Activated CD8-positive, alpha-beta memory T cell treated with anti-CD3 and anti-CD28 coated beads, Interleukin-2, amount 50 U/mL, for 4 hours (primary cell): ENCODE results near the gene NXN.
"Not testable (repeated sequence)": the region's sequence is repeated elsewhere in the genome, so short reads cannot be mapped to it uniquely, and the experiment has no call there.

Source experiments
- DNase-seq: peaks from one replicate; pipeline ENCODE4 v3.0.0-alpha.2; 2020

The NXN gene

DNA sequence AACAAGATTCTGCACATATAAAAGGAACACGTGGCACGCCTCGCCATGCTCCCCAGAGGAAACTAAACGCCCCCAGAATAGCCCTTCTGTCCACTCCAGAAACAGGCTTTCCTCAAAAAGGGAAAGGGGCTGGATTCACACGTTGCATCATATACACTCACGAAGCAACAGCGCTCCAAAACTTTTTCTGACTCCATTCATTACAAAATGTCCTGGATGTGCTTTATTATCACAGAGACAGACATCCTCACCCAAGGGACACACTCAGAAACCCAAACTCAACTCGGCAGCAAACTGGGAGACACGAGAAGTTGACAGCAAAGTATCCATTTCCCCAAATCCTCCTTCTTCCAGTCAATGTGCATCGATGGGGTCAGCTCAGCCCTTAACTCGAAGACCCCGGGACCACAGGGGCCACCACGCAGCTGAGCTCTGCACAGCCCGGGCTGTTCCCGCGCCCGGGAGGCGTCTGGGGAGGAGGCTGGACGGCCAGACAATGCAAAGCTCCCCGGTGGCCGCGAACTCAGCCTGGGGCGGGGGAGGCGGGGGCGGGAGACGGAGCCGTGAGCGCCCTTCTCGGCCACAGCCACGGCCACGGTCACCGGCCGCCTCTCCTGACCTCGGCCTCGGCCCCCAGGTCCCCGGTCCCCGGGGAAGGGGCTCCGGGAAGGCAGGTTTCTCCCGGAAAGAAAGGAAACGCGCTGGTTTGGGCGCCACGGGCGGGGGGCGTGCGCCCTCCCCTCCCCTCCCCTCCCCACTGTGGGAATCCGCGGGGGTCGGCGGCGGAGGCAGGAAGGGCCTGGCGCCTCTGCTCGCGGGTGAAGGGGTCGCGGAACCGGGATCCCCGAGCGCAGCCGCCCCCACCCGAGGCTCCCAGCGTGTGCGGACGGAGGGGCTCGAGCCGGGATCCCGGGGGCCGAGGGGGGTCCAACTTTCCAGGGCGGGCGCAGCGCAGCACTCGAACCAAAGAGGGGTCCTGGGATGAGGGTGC, 1.2 kb downstream of the NXN start:
- DNase-seq = no peak

DNA sequence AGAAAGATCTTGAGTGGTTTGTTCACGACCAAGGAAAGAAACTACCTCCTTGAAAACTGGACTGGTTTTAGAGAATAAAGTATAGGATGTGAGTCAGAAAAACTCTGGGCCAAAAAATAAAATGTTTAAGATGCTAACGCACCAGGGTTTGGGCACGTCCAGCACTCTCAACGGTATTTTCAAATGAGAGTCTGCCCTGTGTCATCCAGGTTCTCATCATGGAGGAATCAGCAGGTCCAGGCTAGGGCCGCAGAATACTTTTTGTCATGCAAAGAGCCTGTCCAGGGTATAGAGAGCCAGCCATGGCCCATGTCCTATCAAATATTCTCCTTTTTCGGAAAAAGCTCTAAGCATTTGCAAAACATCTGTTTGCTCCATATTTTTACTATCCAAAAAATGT, 2.4 kb downstream of the NXN start:
- no peak for DNase-seq

GRCh38 chr17:976312-976711, 3.3 kb downstream of the NXN start:
- DNase-seq = no peak

DNA sequence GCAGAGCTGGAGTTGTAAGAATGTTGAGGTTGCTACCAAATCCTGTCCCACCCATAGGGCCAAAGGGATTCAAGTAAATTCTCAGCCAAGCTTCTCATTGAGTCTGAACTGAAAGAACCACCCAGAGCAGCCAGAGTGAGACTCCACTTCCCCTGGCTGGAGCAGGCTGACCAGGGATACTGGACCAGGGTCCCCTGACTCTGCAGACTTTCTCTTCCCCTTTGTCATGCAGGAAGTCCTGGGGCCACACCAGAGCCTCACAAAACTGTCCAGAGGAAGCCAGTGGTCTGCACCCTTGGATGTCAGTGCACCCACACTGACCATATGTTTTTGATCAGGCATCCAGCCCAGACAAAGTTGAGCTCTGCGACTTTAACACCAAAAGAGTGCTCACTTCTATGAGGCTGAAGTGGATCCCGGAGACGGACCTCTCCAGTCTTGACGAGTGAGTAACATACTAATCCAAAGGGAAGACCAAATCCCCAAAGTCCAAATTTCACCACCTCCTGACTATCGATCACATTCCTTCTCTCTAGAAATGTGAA, 4.1 kb downstream of the NXN start:
- no peak for DNase-seq

DNA sequence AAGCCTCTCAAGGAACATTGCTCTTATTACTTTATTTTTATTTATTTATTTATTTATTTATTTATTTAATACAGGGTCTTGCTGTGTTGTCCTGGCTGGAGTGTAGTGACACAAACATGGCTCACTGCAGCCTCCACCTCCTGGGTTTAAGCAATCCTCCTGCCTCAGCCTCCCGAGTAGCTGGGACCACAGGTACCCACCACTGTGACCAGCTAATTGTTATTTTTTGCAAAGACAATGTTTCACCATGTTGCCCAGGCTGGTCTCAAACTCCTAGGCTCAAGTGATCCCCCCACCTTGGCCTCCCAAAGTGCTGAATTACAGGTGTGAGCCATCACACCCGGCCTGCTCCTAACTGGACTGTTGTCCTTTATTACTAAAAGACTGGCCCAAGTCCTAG, 4.8 kb downstream of the NXN start:
- DNase-seq = not testable (repeated sequence)

DNA sequence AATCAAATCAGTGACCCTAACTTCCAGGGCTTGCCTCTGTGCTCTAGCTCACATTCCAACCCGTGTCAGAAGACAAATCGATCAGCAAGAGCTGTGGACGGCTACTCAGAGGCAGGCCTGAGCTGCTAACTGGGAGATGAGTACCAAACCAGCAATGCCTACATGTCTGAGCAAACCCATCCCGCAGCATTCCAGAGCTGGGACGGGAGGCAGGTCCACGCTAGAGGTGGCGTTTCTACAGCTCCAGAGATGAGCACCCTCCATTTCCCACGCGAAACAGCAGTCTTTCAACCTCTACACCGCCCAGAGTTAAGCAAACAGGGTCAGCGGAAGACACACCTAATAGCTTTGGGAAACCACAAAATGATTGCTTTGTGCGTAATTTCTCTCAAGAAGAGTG, 6.5 kb downstream of the NXN start:
- DNase-seq = no peak

DNA sequence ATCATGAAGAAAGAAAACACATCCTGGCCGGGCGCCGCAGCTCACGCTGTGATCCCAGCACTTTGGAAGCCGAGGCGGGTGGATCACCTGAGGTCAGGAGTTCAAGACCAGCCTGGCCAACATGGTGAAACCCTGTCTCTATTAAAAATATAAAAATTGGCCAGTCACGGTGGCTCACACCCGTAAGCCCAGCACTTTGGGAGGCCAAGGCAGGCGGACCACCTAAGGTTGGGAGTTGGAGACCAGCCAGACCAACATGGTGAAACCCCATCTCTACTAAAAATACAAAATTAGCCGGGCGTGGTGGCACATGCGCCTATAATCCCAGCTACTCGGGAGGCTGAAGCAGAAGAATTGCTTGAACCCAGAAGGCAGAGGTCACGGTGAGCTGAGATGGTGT, 7.7 kb downstream of the NXN start:
- not testable (repeated sequence) for DNase-seq

GRCh38 chr17:970364-970763, 9.2 kb downstream of the NXN start:
- no peak for DNase-seq

- no peak for DNase-seq
These were observed 9.7 kb downstream of the NXN start for GRCh38 chr17:969811-970355.

GRCh38 chr17:968812-969730, 10.5 kb downstream of the NXN start:
- no peak for DNase-seq

- no peak for DNase-seq
These were observed 12.5 kb downstream of the NXN start for GRCh38 chr17:967122-967521.

- DNase-seq = no peak
These were observed 14.1 kb downstream of the NXN start for GRCh38 chr17:965311-965989.

GRCh38 chr17:964876-965275, 14.7 kb downstream of the NXN start:
- DNase-seq = no peak

DNA sequence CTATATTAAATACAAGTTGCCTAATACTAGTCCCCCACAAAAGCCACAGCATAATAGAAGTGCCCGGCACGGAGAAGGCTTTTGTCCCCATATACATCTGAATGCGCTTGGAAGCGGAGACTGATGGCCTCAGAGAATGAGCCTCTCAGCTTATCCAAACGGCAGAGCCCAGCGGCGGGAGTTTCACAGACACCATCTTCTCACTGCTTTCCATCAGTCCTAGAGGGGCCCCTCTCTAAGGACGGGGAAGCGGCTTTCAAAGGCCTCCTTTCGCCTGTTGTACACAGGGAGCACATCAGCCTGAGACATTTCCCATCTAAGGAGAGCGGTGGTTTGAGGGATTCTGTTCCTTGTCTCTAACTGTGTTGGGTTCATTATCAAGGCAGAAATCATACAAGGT, 16.9 kb downstream of the NXN start:
- no peak for DNase-seq

DNA sequence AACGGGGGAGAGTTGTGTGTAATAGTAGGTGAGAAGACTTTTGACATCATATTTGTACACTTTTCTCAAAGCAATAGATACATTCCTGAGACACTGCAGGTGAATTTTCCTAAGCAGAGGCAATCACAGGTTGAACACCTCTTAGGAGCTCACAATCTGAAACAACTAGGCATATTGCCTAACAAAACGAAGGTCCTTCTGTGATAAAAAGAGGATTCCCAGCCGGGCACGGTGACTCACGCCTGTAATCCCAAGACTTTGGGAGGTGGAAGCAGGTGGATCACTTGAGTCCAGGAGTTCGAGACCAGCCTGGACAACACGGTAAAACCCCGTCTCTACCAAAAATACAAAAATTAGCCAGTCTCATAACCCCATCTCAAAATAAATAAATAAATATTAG, 17.4 kb downstream of the NXN start:
- no peak for DNase-seq

DNA sequence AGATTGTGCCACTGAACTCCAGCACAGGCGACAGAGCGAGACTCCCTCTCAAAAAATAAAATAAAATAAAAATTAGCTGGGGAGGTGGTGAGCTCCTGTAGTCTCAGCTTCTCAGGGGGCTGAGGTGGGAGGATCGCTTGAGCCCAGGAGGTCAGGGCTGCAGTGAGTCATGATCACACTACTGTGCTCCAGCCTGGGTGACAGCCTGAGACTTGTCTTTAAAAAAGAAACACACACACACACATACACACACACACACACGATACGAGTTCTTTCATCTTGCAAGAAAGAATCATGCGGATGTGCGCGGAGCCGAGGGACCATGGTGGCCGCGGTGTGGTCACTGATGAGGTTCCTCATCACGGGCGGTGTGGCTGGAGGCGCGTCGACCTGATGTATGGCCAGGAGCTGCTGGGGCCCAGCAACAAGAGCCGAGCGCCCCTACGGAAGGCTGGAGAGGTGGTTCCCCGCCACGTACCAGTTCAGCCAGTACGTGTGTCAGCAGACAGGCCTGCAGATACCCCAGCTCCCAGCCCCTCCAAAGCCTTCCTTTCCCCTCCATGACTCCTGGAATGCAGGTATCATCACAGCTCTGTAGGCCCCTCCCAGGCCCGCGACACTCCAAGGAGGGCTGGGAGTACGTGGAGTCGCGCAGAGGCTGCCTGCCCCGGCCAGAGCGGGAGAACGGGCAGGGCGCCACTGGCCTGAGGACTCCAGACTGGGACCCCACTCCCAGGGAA, 20.7 kb downstream of the NXN start:
- DNase-seq = no peak

GRCh38 chr17:957856-958421, 21.6 kb downstream of the NXN start:
- DNase-seq = no peak

- DNase-seq = no peak
These were observed 22.7 kb downstream of the NXN start for GRCh38 chr17:956905-957304.

DNA sequence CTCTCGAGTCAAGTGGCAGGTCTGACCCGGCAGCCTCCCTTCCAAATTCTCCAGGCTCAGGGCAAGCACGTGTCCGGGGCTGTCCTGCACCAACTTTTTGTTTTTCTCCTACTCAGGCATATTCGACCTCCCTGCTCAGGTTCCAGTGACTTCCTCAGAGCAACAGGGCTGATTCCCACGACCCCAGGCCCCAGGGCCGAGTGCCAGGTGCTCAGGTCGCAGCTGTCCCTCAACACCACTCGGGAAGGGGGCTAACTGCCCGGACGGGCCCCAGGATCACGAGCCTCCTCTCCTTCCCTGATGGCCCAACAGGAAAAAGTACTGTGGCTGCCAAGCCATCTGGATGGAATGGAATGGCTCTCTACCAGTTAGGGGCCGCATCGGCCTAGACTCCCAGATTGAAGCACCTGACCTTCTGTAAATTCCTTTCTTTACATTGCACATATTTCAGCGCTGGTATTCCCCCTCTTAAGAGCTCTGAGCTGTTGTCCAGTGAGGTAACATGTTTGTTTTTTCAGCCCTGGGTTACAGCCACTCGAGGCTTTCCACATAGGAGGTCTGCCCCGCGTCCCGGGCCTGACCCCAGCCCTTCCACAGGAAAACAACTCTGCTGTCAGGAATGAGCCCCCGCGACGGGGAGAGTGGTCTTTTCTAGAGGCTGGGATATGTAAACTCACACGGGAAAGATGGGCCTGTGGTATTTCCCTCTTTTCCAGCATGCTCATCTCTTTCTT, 25.0 kb downstream of the NXN start:
- DNase-seq = no peak

DNA sequence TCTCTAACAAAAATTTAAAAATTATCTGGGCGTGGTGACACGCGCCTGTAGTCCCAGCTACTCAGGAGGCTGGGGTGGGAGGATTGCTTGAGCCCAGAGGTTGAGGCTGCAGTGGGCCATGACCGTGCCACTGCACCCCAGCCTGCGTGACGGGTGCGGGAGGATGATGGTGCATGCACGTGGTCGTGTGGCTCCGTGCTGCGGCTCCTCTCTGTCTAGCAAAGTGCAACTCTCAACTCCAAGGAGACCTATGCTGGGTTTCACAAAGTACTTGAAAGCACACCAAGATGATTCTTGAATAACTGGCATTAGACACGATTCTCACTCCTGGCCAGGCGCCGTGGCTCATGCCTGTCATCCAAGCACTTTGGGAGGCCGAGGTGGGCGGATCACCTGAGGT, 25.8 kb downstream of the NXN start:
- no peak for DNase-seq

GRCh38 chr17:952592-952991, 27.0 kb downstream of the NXN start:
- not testable (repeated sequence) for DNase-seq
